22Rv1 (cell line): ENCODE measurements around the gene ARID1B.

Experiments
- CTCF ChIP-seq: fragments of 450-650 bp; IDR thresholded peaks from 2 replicates; pipeline ENCODE4 v1.5.1; 2017; ENCODE audit warnings: mild to moderate bottlenecking
- ZFX ChIP-seq: fragments of 450-650 bp; IDR thresholded peaks from 2 replicates; pipeline ENCODE4 v1.6.1; 2017; ENCODE audit warnings: antibody characterized with exemption, borderline replicate concordance

GRCh38 chr6:156943816-156944215, 166.6 kb downstream of the ARID1B start:
- TF ChIP-seq CTCF = no peak
- no peak for TF ChIP-seq ZFX
